WTC11 (cell line): ENCODE measurements around the gene BAIAP2. TPM values are rescaled to one million over a fixed set of nuclear protein-coding genes. Genes with fewer than 3 reads are reported as not detected.

Source experiments
- ATAC-seq: fragments of 200-7000 bp; cut with Tn5 transposase; 2 replicates; pipeline ENCODE4 v1.10.0; 2021; ENCODE audit warnings: mild to moderate bottlenecking, moderate library complexity
- CTCF ChIA-PET: fragments of 300-600 bp; sonication (Branson Sonifier 250); formaldehyde crosslinking; loops from one replicate; lab custom pipeline; 2021; ENCODE audit warnings: antibody characterized with exemption; lab: Charles Lee
- POLR2A ChIA-PET: fragments of 350-600 bp; sonication (Branson Sonifier 250); formaldehyde crosslinking; loops from one replicate; lab custom pipeline; 2021; ENCODE audit warnings: antibody characterized with exemption; lab: Charles Lee
- DNase-seq: peaks from one replicate; pipeline ENCODE4 v3.0.0; 2021; ENCODE audit warnings: low spot score
- H3K27ac Mint-ChIP-seq: 2 replicates; pipeline ENCODE4 v1.8.0; 2021; ENCODE audit warnings: mixed read lengths
- H3K27me3 Mint-ChIP-seq: 2 replicates; pipeline ENCODE4 v1.8.0; 2021; ENCODE audit warnings: low read depth, mild to moderate bottlenecking, moderate library complexity, mixed read lengths
- H3K36me3 Mint-ChIP-seq: 2 replicates; pipeline ENCODE4 v1.8.0; 2021; ENCODE audit warnings: mixed read lengths
- H3K4me1 Mint-ChIP-seq: 2 replicates; pipeline ENCODE4 v1.8.0; 2022; ENCODE audit warnings: mixed read lengths
- H3K4me3 Mint-ChIP-seq: 2 replicates; pipeline ENCODE4 v1.8.0; 2021; ENCODE audit warnings: mild to moderate bottlenecking, moderate library complexity, mixed read lengths
- H3K9me3 Mint-ChIP-seq: 2 replicates; pipeline ENCODE4 v1.8.0; 2021; ENCODE audit warnings: mixed read lengths
- AR ChIP-seq: fragments of 250-450 bp; sonication (Bioruptor Pico); IDR thresholded peaks from 2 replicates; pipeline ENCODE4 v1.9.0; 2021; ENCODE audit warnings: mild to moderate bottlenecking
- CDX4 ChIP-seq: fragments of 250-450 bp; sonication (Bioruptor Pico); IDR thresholded peaks from 2 replicates; pipeline ENCODE4 v1.9.0; 2021; ENCODE audit warnings: moderate library complexity, mild to moderate bottlenecking, inconsistent platforms, borderline replicate concordance
- CREM ChIP-seq: sonication (generic); formaldehyde crosslinking; IDR thresholded peaks from 2 replicates; pipeline ENCODE4 v1.8.1; 2022; ENCODE audit warnings: mild to moderate bottlenecking, missing genetic modification reagents, moderate library complexity
- CTCF ChIP-seq: fragments of 200-600 bp; IDR thresholded peaks from 2 replicates; pipeline ENCODE4 v1.8.0; 2022; ENCODE audit warnings: antibody characterized with exemption
- E2F1 ChIP-seq: sonication (generic); formaldehyde crosslinking; IDR thresholded peaks from 2 replicates; pipeline ENCODE4 v1.8.0; 2022; ENCODE audit warnings: mild to moderate bottlenecking, missing genetic modification reagents
- E2F5 ChIP-seq: sonication (generic); formaldehyde crosslinking; IDR thresholded peaks from 2 replicates; pipeline ENCODE4 v1.8.1; 2022; ENCODE audit warnings: mild to moderate bottlenecking, moderate library complexity, missing genetic modification reagents
- GABPB1 ChIP-seq: sonication (generic); formaldehyde crosslinking; IDR thresholded peaks from 2 replicates; pipeline ENCODE4 v1.8.1; 2023; ENCODE audit warnings: mild to moderate bottlenecking, missing genetic modification reagents
- GRHL2 ChIP-seq: fragments of 250-450 bp; sonication (Bioruptor Pico); IDR thresholded peaks from 2 replicates; pipeline ENCODE4 v1.8.0; 2022; ENCODE audit warnings: mild to moderate bottlenecking, moderate library complexity; ENCODE audit not compliant: insufficient replicate concordance, severe bottlenecking
- IRF2 ChIP-seq: sonication (generic); formaldehyde crosslinking; IDR thresholded peaks from 2 replicates; pipeline ENCODE4 v1.8.0; 2022; ENCODE audit warnings: low read depth, missing genetic modification reagents, borderline replicate concordance
- JUN ChIP-seq: sonication (generic); formaldehyde crosslinking; IDR thresholded peaks from 2 replicates; pipeline ENCODE4 v1.8.0; 2023; ENCODE audit warnings: mild to moderate bottlenecking, missing genetic modification reagents
- MYBL2 ChIP-seq: sonication (generic); formaldehyde crosslinking; IDR thresholded peaks from 2 replicates; pipeline ENCODE4 v1.8.1; 2023; ENCODE audit warnings: mild to moderate bottlenecking, moderate library complexity, missing genetic modification reagents
- OVOL2 ChIP-seq: fragments of 250-450 bp; sonication (Bioruptor Pico); IDR thresholded peaks from 2 replicates; pipeline ENCODE4 v1.9.0; 2021; ENCODE audit warnings: mild to moderate bottlenecking, borderline replicate concordance
- SOX15 ChIP-seq: fragments of 250-450 bp; sonication (Bioruptor Pico); IDR thresholded peaks from 2 replicates; pipeline ENCODE4 v1.9.0; 2021; ENCODE audit warnings: mild to moderate bottlenecking
- USF1 ChIP-seq: sonication (generic); formaldehyde crosslinking; IDR thresholded peaks from 2 replicates; pipeline ENCODE4 v1.8.0; 2022; ENCODE audit warnings: mild to moderate bottlenecking, missing genetic modification reagents
- ZNF138 ChIP-seq: sonication (generic); formaldehyde crosslinking; conservative IDR thresholded peaks from 2 replicates; pipeline ENCODE4 v1.8.1; 2022; ENCODE audit warnings: mild to moderate bottlenecking, moderate library complexity, missing genetic modification reagents
- ZNF263 ChIP-seq: sonication (generic); formaldehyde crosslinking; IDR thresholded peaks from 2 replicates; pipeline ENCODE4 v1.8.1; 2022; ENCODE audit warnings: low read depth, mild to moderate bottlenecking, moderate library complexity, missing genetic modification reagents
- ZNF671 ChIP-seq: fragments of 250-450 bp; sonication (Bioruptor Pico); IDR thresholded peaks from 2 replicates; pipeline ENCODE4 v1.8.0; 2021; ENCODE audit warnings: mild to moderate bottlenecking
- ZSCAN18 ChIP-seq: fragments of 250-450 bp; sonication (Bioruptor Pico); IDR thresholded peaks from 2 replicates; pipeline ENCODE4 v2.1.2; 2022; ENCODE audit warnings: mild to moderate bottlenecking, moderate library complexity
- total RNA-seq: library from RNA; stranded (reverse); gene quantifications from 3 replicates; pipeline ENCODE4 v1.2.3, GENCODE V29; 2021

The BAIAP2 gene
- total RNA-seq, 1 experiment from 2014 or later, result 20.7 TPM

- no peak for TF ChIP-seq E2F1 (CRISPR knock-in tag)
- no peak for TF ChIP-seq GABPB1
Observed at GRCh38 chr17:81061027-81061735, 26.2 kb downstream of the BAIAP2 start (continued).

GRCh38 chr17:81062014-81062780 lies 27.2 kb downstream of the BAIAP2 start:
- POLR2A ChIA-PET, result no interaction called here
- CTCF ChIA-PET, result interaction anchor here (1.6 kb wide), 1 partner anchor 22 kb away, joined by 5 read pairs; no protein-coding TSS in a partner anchor
- TF ChIP-seq E2F5 (CRISPR knock-in tag), result no peak
- no peak for TF ChIP-seq IRF2 (CRISPR knock-in tag)
- no peak for TF ChIP-seq USF1 (CRISPR knock-in tag)
- no peak for TF ChIP-seq AR (CRISPR knock-in tag)
- TF ChIP-seq ZNF263 (CRISPR knock-in tag), result no peak
- no peak for TF ChIP-seq CDX4
- no peak for TF ChIP-seq OVOL2
- TF ChIP-seq CREM (CRISPR knock-in tag), result no peak
- no peak for TF ChIP-seq SOX15 (CRISPR knock-in tag)
- no peak for ATAC-seq
- H3K27ac Mint-ChIP-seq, result peak overlapping the region; percentile 93
- no peaks in the 10 kb centered on the region for H3K9me3 Mint-ChIP-seq
- H3K4me3 Mint-ChIP-seq, result no peak overlapping the region
- no peak for DNase-seq
- no peaks in the 10 kb centered on the region for H3K36me3 Mint-ChIP-seq
- no peaks in the 10 kb centered on the region for H3K27me3 Mint-ChIP-seq
- peaks cover 5% of the 10 kb centered on the region for H3K4me1 Mint-ChIP-seq

- ChIA-PET CTCF (interaction anchor here (1.3 to 2.8 kb wide), 4 partner anchors 34 to 40 kb away, joined by 3 to 11 read pairs (median 6); no protein-coding TSS in a partner anchor), POLR2A (no interaction called here)
- Mint-ChIP-seq H3K4me1 (peaks cover 5% of the 10 kb centered on the region), H3K27ac (peak overlapping the region; percentile 84), H3K9me3 (no peaks in the 10 kb centered on the region), H3K27me3 (no peaks in the 10 kb centered on the region), H3K36me3 (no peaks in the 10 kb centered on the region), H3K4me3 (no peak overlapping the region)
- ATAC-seq (no peak), DNase-seq (no peak)
- TF ChIP-seq ZNF138, result no peak
- TF ChIP-seq SOX15 (CRISPR knock-in tag), result no peak
- TF ChIP-seq GRHL2 (CRISPR knock-in tag), result no peak
- no peak for TF ChIP-seq JUN (CRISPR knock-in tag)
- TF ChIP-seq MYBL2, result no peak
- no peak for TF ChIP-seq ZNF671
- TF ChIP-seq ZSCAN18 (CRISPR knock-in tag), result no peak
- no peak for TF ChIP-seq CTCF
Observed at GRCh38 chr17:81063106-81064093, 28.4 kb downstream of the BAIAP2 start.
